ENCODE data around the gene USO1.

DNA sequence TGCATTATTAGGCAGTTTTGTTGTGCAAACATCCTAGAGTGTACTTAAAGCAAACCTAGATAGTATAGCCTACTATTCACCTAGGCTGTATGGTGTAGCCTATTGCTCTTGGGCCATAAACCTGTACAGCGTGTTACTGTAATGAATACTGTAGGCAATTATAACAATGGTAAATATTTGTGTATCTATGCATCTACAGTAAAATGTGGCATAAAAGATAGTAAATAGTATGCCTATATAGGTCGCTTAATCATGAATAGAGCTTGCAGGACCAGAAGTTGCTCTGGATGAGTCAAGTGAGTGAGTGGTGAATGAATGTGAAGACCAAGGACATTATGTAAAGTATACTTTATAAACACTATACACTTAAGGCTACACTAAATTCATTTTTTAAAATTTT lies 16.6 kb downstream of the USO1 start:
- TF ChIP-seq POLR2A (IDR thresholded peaks at IDR 0.05; ENCODE audit: low read length) (no peak), GATA1 (IDR thresholded peaks at IDR 0.05; ENCODE audit: low read depth, low read length) (no peak)
